ENCODE data around the gene PIM1.

PIM1 gene

DNA sequence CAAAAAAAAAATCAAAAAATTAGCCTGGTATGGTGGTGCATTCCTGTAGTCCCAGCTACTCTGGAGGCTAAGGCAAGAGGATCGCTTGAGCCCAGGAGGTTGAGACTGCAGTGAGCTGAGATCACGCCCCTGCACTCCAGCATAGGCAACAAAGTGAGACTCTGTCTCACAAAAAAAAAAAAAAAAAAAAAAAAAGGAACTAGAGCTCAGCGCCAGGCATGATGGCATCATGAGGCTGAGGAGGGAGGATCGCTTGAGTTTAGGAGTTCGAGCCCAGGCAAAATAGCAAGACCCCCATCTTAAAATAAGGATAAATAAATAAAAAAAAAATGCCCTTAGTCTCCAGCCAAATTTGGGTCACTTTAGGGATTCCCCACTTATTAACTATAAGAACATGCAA, 40.4 kb upstream of the PIM1 start:
- H3K27me3 ChIP-seq (ENCODE audit: insufficient read depth, low read length, poor library complexity, severe bottlenecking), result no peaks in the 10 kb centered on the region
- no peak overlapping the region for H3K4me2 ChIP-seq (ENCODE audit: low read depth, low read length, poor library complexity, severe bottlenecking)
- no peaks in the 10 kb centered on the region for H3K79me2 ChIP-seq (ENCODE audit: insufficient read depth, low read length)
- no peak overlapping the region for H3K9ac ChIP-seq (ENCODE audit: low read depth, low read length, poor library complexity, severe bottlenecking)
- no peaks in the 10 kb centered on the region for H4K20me1 ChIP-seq (ENCODE audit: insufficient read depth, low read length, poor library complexity, severe bottlenecking)
- H2AFZ ChIP-seq (ENCODE audit: low read length), result no peak overlapping the region
- no peaks in the 10 kb centered on the region for H3K36me3 ChIP-seq (ENCODE audit: insufficient read depth, low read length)
- no peaks in the 10 kb centered on the region for H3F3A ChIP-seq (ENCODE audit: low read depth)
- H3K9me3 ChIP-seq (ENCODE audit: insufficient read depth, low read depth, low read length), result no peaks in the 10 kb centered on the region
- TF ChIP-seq, protein P1, sequence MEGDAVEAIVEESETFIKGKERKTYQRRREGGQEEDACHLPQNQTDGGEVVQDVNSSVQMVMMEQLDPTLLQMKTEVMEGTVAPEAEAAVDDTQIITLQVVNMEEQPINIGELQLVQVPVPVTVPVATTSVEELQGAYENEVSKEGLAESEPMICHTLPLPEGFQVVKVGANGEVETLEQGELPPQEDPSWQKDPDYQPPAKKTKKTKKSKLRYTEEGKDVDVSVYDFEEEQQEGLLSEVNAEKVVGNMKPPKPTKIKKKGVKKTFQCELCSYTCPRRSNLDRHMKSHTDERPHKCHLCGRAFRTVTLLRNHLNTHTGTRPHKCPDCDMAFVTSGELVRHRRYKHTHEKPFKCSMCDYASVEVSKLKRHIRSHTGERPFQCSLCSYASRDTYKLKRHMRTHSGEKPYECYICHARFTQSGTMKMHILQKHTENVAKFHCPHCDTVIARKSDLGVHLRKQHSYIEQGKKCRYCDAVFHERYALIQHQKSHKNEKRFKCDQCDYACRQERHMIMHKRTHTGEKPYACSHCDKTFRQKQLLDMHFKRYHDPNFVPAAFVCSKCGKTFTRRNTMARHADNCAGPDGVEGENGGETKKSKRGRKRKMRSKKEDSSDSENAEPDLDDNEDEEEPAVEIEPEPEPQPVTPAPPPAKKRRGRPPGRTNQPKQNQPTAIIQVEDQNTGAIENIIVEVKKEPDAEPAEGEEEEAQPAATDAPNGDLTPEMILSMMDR (conservative IDR thresholded peaks at IDR 0.05; ENCODE audit: low read length), result no peak
- no peak for TF ChIP-seq EZH2phosphoT487 (IDR thresholded peaks at IDR 0.05; ENCODE audit: borderline replicate concordance)
- H3K4me1 ChIP-seq (ENCODE audit: insufficient read depth, low read length, poor library complexity, severe bottlenecking), result no peaks in the 10 kb centered on the region
- no peak overlapping the region for H3K4me3 ChIP-seq (ENCODE audit: low read length, poor library complexity, severe bottlenecking)
- no peaks in the 10 kb centered on the region for H3K9me2 ChIP-seq (replicated peaks; ENCODE audit: low read depth, low read length)

DNA sequence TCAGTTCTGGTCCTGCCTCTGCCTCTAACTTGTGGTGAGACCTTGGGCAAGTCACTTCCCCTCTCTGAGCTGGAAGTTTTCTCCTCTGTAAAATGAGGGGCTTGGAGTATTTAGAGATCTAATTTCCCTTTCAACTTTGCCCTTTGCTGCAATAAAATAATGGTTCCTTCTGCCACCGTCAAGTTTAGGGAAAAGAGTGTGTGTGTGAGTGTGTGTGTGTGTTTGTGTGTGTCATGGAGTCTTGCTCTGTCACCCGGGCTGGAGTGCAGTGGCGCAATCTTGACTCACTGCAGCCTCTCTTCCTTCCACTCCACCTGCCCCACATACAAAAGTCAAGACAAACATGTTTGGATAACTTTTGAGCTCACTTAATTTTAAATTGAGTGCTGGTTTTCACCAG, 39.2 kb upstream of the PIM1 start:
- H3K4me1 ChIP-seq (ENCODE audit: insufficient read depth, low read length, poor library complexity, severe bottlenecking), result no peaks in the 10 kb centered on the region
- no peaks in the 10 kb centered on the region for H3K36me3 ChIP-seq (ENCODE audit: insufficient read depth, low read length)
- H3K79me2 ChIP-seq (ENCODE audit: insufficient read depth, low read length), result no peaks in the 10 kb centered on the region
- no peak overlapping the region for H2AFZ ChIP-seq (ENCODE audit: low read length)
- no peak overlapping the region for H3K9ac ChIP-seq (ENCODE audit: low read depth, low read length, poor library complexity, severe bottlenecking)
- no peak overlapping the region for H3K4me3 ChIP-seq (ENCODE audit: low read length, poor library complexity, severe bottlenecking)
- no peak overlapping the region for H3K4me2 ChIP-seq (ENCODE audit: low read depth, low read length, poor library complexity, severe bottlenecking)
- no peaks in the 10 kb centered on the region for H3K27me3 ChIP-seq (ENCODE audit: insufficient read depth, low read length, poor library complexity, severe bottlenecking)
- no peaks in the 10 kb centered on the region for H3K9me3 ChIP-seq (ENCODE audit: insufficient read depth, low read depth, low read length)
- TF ChIP-seq, protein P1 (conservative IDR thresholded peaks at IDR 0.05; ENCODE audit: low read length), result no peak
- TF ChIP-seq EZH2phosphoT487 (IDR thresholded peaks at IDR 0.05; ENCODE audit: borderline replicate concordance), result no peak
- no peaks in the 10 kb centered on the region for H4K20me1 ChIP-seq (ENCODE audit: insufficient read depth, low read length, poor library complexity, severe bottlenecking)
- no peaks in the 10 kb centered on the region for H3K9me2 ChIP-seq (replicated peaks; ENCODE audit: low read depth, low read length)
- H3F3A ChIP-seq (ENCODE audit: low read depth), result no peaks in the 10 kb centered on the region

DNA sequence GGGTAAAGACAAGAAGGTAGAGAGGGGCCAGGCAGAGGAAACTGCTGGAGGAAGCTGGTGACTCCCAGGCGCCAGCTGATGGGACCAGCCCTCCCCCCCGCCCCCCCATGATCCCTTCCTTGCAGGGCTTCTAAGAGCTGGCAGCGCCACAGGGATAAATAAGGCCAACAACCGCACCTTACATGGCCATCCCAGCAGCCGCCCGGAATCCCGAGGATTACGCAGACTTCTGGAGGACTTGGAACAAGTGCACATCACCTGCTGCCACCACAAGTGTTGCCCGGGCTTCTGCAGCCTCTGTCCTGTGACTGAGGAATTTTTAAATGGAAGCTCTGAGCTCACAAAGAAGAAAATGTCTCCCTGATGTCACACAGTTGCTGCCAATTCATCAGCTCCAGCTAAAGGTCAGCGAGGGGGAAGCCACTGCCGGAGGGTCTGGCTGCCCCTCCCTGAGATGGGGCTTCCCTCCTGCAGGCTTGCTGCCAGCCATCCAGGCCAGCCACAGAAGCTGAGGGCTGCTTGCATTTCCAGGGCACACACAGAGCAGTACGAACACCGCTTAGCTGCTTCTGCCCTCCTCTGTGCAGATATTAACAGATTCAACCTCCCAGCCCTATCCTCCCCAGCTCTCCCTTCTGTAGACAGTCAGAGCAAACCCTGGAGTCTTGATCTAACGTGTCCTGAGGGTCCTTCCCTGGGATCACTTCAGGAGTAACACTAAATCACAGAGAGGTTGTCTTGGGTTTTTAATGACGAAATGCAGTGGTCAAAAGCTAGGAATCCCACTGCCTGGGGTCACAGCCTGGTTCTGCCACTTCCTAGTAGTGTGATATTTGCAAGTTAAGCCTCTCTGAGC, 38.6 kb upstream of the PIM1 start:
- H3K9ac ChIP-seq (ENCODE audit: low read depth, low read length, poor library complexity, severe bottlenecking), result no peak overlapping the region
- no peaks in the 10 kb centered on the region for H3K4me1 ChIP-seq (ENCODE audit: insufficient read depth, low read length, poor library complexity, severe bottlenecking)
- no peak overlapping the region for H3K4me2 ChIP-seq (ENCODE audit: low read depth, low read length, poor library complexity, severe bottlenecking)

More for the DNA sequence above, 38.6 kb upstream of the PIM1 start:
- H3K9me3 ChIP-seq (ENCODE audit: insufficient read depth, low read depth, low read length), result no peaks in the 10 kb centered on the region
- H3F3A ChIP-seq (ENCODE audit: low read depth), result no peaks in the 10 kb centered on the region
- H3K27me3 ChIP-seq (ENCODE audit: insufficient read depth, low read length, poor library complexity, severe bottlenecking), result no peaks in the 10 kb centered on the region
- no peaks in the 10 kb centered on the region for H3K9me2 ChIP-seq (replicated peaks; ENCODE audit: low read depth, low read length)
- no peaks in the 10 kb centered on the region for H3K79me2 ChIP-seq (ENCODE audit: insufficient read depth, low read length)
- H3K4me3 ChIP-seq (ENCODE audit: low read length, poor library complexity, severe bottlenecking), result no peak overlapping the region
- TF ChIP-seq, protein P1 (conservative IDR thresholded peaks at IDR 0.05; ENCODE audit: low read length), result no peak
- TF ChIP-seq EZH2phosphoT487 (IDR thresholded peaks at IDR 0.05; ENCODE audit: borderline replicate concordance), result no peak
- H2AFZ ChIP-seq (ENCODE audit: low read length), result peak overlapping the region; percentile 42; the same call in 1 of the 2 replicates
- no peaks in the 10 kb centered on the region for H4K20me1 ChIP-seq (ENCODE audit: insufficient read depth, low read length, poor library complexity, severe bottlenecking)
- no peaks in the 10 kb centered on the region for H3K36me3 ChIP-seq (ENCODE audit: insufficient read depth, low read length)

Measured in Loucy (cell line).